Gastrocnemius medialis (tissue), 4 donors: ENCODE measurements around the gene UTF1. TPM values are rescaled to one million over a fixed set of nuclear protein-coding genes. Genes with fewer than 3 reads are reported as not detected.

Source experiments
- ATAC-seq, 2 donors: fragments of 150-250 bp; one replicate each; pipeline ENCODE4 v1.9.1; 2016
- DNase-seq, 2 donors: peaks; one replicate each; pipeline ENCODE4 v3.0.0-alpha.2; 2019
- H3K27ac ChIP-seq, 4 donors: fragments of 200-600 bp; sonication (generic); 1 replicate in 1 of 4; 2 replicates in 3 of 4; pipeline ENCODE4 v1.5.1; 2016 to 2018; ENCODE audit warnings: mild to moderate bottlenecking in 2 of 4, moderate library complexity in 1 of 4
- H3K27me3 ChIP-seq, 3 donors: fragments of 200-600 bp; sonication (generic) in 2 of 3; 1 replicate in 1 of 3; 2 replicates in 2 of 3; pipeline versions ENCODE4 v1.5.1 to v1.6.0; 2016 to 2019; ENCODE audit warnings: mild to moderate bottlenecking in 1 of 3, moderate library complexity in 1 of 3
- H3K36me3 ChIP-seq, 2 donors: fragments of 200-600 bp; sonication (generic) in 1 of 2; one replicate each; pipeline ENCODE4 v1.5.1; 2017 to 2018
- H3K4me1 ChIP-seq, 2 donors: fragments of 200-600 bp; sonication (generic) in 1 of 2; one replicate each; pipeline ENCODE4 v1.5.1; 2016 to 2017; ENCODE audit warnings: mild to moderate bottlenecking in 2 of 2
- H3K4me3 ChIP-seq, 4 donors: fragments of 200-600 bp; sonication (generic) in 3 of 4; 1 replicate in 1 of 4; 2 replicates in 3 of 4; pipeline ENCODE4 v1.5.1; 2016 to 2019; ENCODE audit warnings: mild to moderate bottlenecking in 2 of 4
- H3K9me3 ChIP-seq, 3 donors: fragments of 200-600 bp; sonication (generic) in 2 of 3; 1 replicate in 1 of 3; 2 replicates in 2 of 3; pipeline ENCODE4 v1.5.1; 2016 to 2019
- CTCF ChIP-seq, 5 experiments: fragments of 450-650 bp in 3 of 5; fragments of 200-600 bp in 2 of 5; sonication (generic) in 2 of 5; IDR thresholded peaks in 4 of 5; conservative IDR thresholded peaks in 1 of 5; 1 replicate in 4 of 5; 2 replicates in 1 of 5; pipeline ENCODE4 v1.5.1; 2016 to 2019; ENCODE audit warnings: antibody characterized with exemption in 5 of 5, mild to moderate bottlenecking in 3 of 5, moderate library complexity in 3 of 5
- POLR2A ChIP-seq, 2 donors: fragments of 450-650 bp; IDR thresholded peaks; one replicate each; pipeline ENCODE4 v1.6.1; 2017; ENCODE audit warnings: antibody characterized with exemption in 2 of 2, mild to moderate bottlenecking in 2 of 2, moderate library complexity in 2 of 2
- in situ Hi-C, 4 donors: fragments of 200-750 bp; cut with MboI; loops; one replicate each; pipeline versions ENCODE4 v1.15.0 to v1.8.0; 2017; ENCODE audit warnings: low sequenced_read_pairs in 4 of 4
- intact Hi-C: fragments of 100-400 bp; cut with DNase I; formaldehyde crosslinking; loops from one replicate; pipeline ENCODE4 v1.15.1; 2023; ENCODE audit warnings: low total_unique reads
- microRNA counts, 2 donors: library from miRNA; unstranded; fragments of <30 nt; microRNA quantifications; one replicate each; lab custom pipeline; 2016
- microRNA-seq, 2 donors: library from miRNA; unstranded; fragments of <30 nt; microRNA quantifications; one replicate each; pipeline ENCODE4, GENCODE V29; 2016; ENCODE audit warnings: borderline replicate concordance in 2 of 2
- total RNA-seq, 4 donors: library from RNA; depleted of rRNA; stranded (reverse); fragments of >200 nt; gene quantifications; one replicate each; pipeline versions ENCODE4 v1.1.0 to v1.2.3, GENCODE V29; 2016

UTF1 gene
- total RNA-seq, 4 donors from 2014 or later = not detected

- DNase-seq (no peak), ATAC-seq (no peak)
- Histone ChIP-seq H3K27me3 (peaks cover 11 to 20% (median 13%) of the 10 kb centered on the region in 3 donors), H3K4me3 (no peak overlapping the region), H3K9me3 (no peaks in the 10 kb centered on the region), H3K27ac (no peak overlapping the region), H3K4me1 (no peaks in the 10 kb centered on the region), H3K36me3 (peaks cover 0 to 63% of the 10 kb centered on the region in 2 donors)
- intact Hi-C loops (no loop called here), in situ Hi-C loops (no loop called here)
- TF ChIP-seq CTCF (IDR thresholded peaks at IDR 0.05 in 4 of 5, conservative IDR thresholded peaks at IDR 0.05 in 1 of 5) (no peak), POLR2A (IDR thresholded peaks at IDR 0.05) (no peak)
Measured at GRCh38 chr10:133280391-133281059, 50.5 kb downstream of the UTF1 start.

- TF ChIP-seq CTCF (IDR thresholded peaks at IDR 0.05 in 4 of 5, conservative IDR thresholded peaks at IDR 0.05 in 1 of 5) (no peak), POLR2A (IDR thresholded peaks at IDR 0.05) (no peak)
- Histone ChIP-seq H3K27me3 (peaks cover 5 to 15% (median 9%) of the 10 kb centered on the region in 3 donors), H3K4me3 (no peak overlapping the region), H3K36me3 (peaks cover 0 to 69% of the 10 kb centered on the region in 2 donors), H3K27ac (no peak overlapping the region), H3K9me3 (no peaks in the 10 kb centered on the region), H3K4me1 (no peaks in the 10 kb centered on the region)
- in situ Hi-C loops (no loop called here), intact Hi-C loops (no loop called here)
- ATAC-seq (no peak), DNase-seq (no peak)
Measured at GRCh38 chr10:133281084-133281483, 51.1 kb downstream of the UTF1 start.

MicroRNA genes within 50 kb of the gene (microRNA counts, 767-probe panel; counts per million panel counts)
- 356 to 448 counts per million in 2 donors for microRNA hsa-miR-202-3p (lab: Ali Mortazavi, UCI)

Small RNAs within 50 kb of the gene (microRNA-seq; reads per million reads assigned to microRNA genes)
- 9.5 to 10.2 reads per million in 2 donors for gene MIR202

Other genes starting within 250 kb of the UTF1 start
- not detected for gene ADGRA1, start 142.3 kb upstream of the UTF1 start, total RNA-seq
- under 1 TPM in 2 of 4 donors, not detected in 2; 0.04 to 0.13 TPM for gene KNDC1, start 70.0 kb upstream of the UTF1 start, total RNA-seq
- 1 to 10 TPM in 1 of 4 donors, under 1 TPM in 3; 0.13 to 1.3 (median 0.34) TPM for gene VENTX, start 7.6 kb downstream of the UTF1 start, total RNA-seq
- gene ADAM8, start 46.7 kb downstream of the UTF1 start, total RNA-seq = 1 to 10 TPM in 3 of 4 donors, under 1 TPM in 1; 0.90 to 2.1 (median 1.2) TPM
- 10 to 100 TPM; 21.5 to 43.8 (median 36.5) TPM for gene TUBGCP2, start 78.7 kb downstream of the UTF1 start, total RNA-seq
- 10 to 100 TPM; 25.0 to 49.5 (median 41.9) TPM for gene ZNF511, start 78.7 kb downstream of the UTF1 start, total RNA-seq
- not detected for gene CALY, start 106.7 kb downstream of the UTF1 start, total RNA-seq
- 1 to 10 TPM in 2 of 4 donors, under 1 TPM in 1, not detected in 1; 0.59 to 1.4 (median 1.1) TPM for gene PRAP1, start 117.2 kb downstream of the UTF1 start, total RNA-seq
- gene FUOM, start 127.8 kb downstream of the UTF1 start, total RNA-seq = 1 to 10 TPM; 3.2 to 8.9 (median 5.6) TPM
- gene ECHS1, start 143.1 kb downstream of the UTF1 start, total RNA-seq = 100 to 1,000 TPM in 3 of 4 donors, 10 to 100 TPM in 1; 96.7 to 123 (median 106) TPM
- gene PAOX, start 149.0 kb downstream of the UTF1 start, total RNA-seq = 1 to 10 TPM; 4.9 to 7.7 (median 6.7) TPM
- gene MTG1, start 163.9 kb downstream of the UTF1 start, total RNA-seq = 10 to 100 TPM; 12.2 to 23.9 (median 14.1) TPM
- gene SPRN, start 194.4 kb downstream of the UTF1 start, total RNA-seq = not detected
- gene SCART1, start 223.7 kb downstream of the UTF1 start, total RNA-seq = 1 to 10 TPM in 2 of 4 donors, under 1 TPM in 2; 0.11 to 1.4 (median 0.71) TPM